HepG2 (cell line): Measurements from ENCODE around the gene ACOX3. TPM values are rescaled to one million over a fixed set of nuclear protein-coding genes. Genes with fewer than 3 reads are reported as not detected.

Source experiments
- ELF4 ChIP-seq: sonication (generic); formaldehyde crosslinking; IDR thresholded peaks from 2 replicates; pipeline ENCODE4 v1.5.0; 2020; ENCODE audit warnings: missing genetic modification reagents, mild to moderate bottlenecking, moderate library complexity, borderline replicate concordance
- FOXC1 ChIP-seq: sonication (generic); formaldehyde crosslinking; IDR thresholded peaks from 2 replicates; pipeline ENCODE4 v1.8.0; 2022; ENCODE audit warnings: mild to moderate bottlenecking, missing genetic modification reagents, borderline replicate concordance
- MBD4 ChIP-seq: IDR thresholded peaks from 2 replicates; pipeline ENCODE4 v1.6.1; 2012; ENCODE audit warnings: low read length, inconsistent platforms, borderline replicate concordance
- SOX13 ChIP-seq, 3 experiments: fragments of 450-650 bp in 1 of 3; sonication (generic) in 1 of 3; formaldehyde crosslinking in 1 of 3; IDR thresholded peaks in 2 of 3; conservative IDR thresholded peaks in 1 of 3; 2 replicates each; pipeline versions ENCODE4 v1.5.0 to v1.6.1; 2016 to 2020; ENCODE audit warnings: antibody characterized with exemption in 1 of 3, mild to moderate bottlenecking in 1 of 3, missing compliant biosample characterization in 1 of 3, missing genetic modification reagents in 1 of 3, moderate library complexity in 1 of 3
- SRF ChIP-seq: IDR thresholded peaks from 2 replicates; pipeline ENCODE4 v1.6.1; 2011; ENCODE audit warnings: mild to moderate bottlenecking, low read depth, low read length, moderate library complexity
- SSRP1 ChIP-seq: IDR thresholded peaks from 2 replicates; pipeline ENCODE4 v1.6.1; 2016; ENCODE audit warnings: control low read depth
- ZBTB20 ChIP-seq: sonication (generic); formaldehyde crosslinking; IDR thresholded peaks from 2 replicates; pipeline ENCODE4 v1.8.1; 2023; ENCODE audit warnings: missing genetic modification reagents, low read depth, mild to moderate bottlenecking, borderline replicate concordance
- ZBTB3 ChIP-seq: sonication (generic); formaldehyde crosslinking; IDR thresholded peaks from 2 replicates; pipeline ENCODE4 v1.4.0; 2020; ENCODE audit warnings: low read depth, mild to moderate bottlenecking, moderate library complexity, missing genetic modification reagents, borderline replicate concordance
- ZNF468 ChIP-seq: sonication (generic); formaldehyde crosslinking; IDR thresholded peaks from 2 replicates; pipeline ENCODE4 v1.8.0; 2022; ENCODE audit warnings: mild to moderate bottlenecking, moderate library complexity, missing genetic modification reagents
- ZNF605 ChIP-seq: sonication (generic); formaldehyde crosslinking; IDR thresholded peaks from 2 replicates; pipeline ENCODE4 v1.8.0; 2022; ENCODE audit warnings: mild to moderate bottlenecking, missing genetic modification reagents
- ZNF777 ChIP-seq: sonication (generic); formaldehyde crosslinking; IDR thresholded peaks from 2 replicates; pipeline ENCODE4 v1.4.0; 2020; ENCODE audit warnings: missing genetic modification reagents
- polyA plus RNA-seq, 8 experiments: library from polyadenylated mRNA; depleted of rRNA in 3 of 8; stranded (reverse) in 7 of 8; unstranded in 1 of 8; fragments of >200 nt; fragmentation: Illumina TruSeq in 4 of 8; extraction: Trizol in 4 of 8; gene quantifications; 2 replicates each; pipeline versions ENCODE4 v1.2.1 to v1.2.3, GENCODE V29; 2011 to 2016; ENCODE audit warnings: low read depth in 4 of 8, missing spikeins in 1 of 8, mixed read lengths in 1 of 8; ENCODE audit not compliant: insufficient read depth in 1 of 8
- total RNA-seq, 5 experiments: library from RNA; depleted of rRNA; stranded (reverse); fragments of >200 nt; fragmentation: Illumina TruSeq; extraction: Trizol; gene quantifications; 2 replicates each; pipeline ENCODE4 v1.2.3, GENCODE V29; 2016; ENCODE audit warnings: low read depth in 1 of 5
- TF ChIP-seq, protein P1 (sequence below): sonication (generic); formaldehyde crosslinking; IDR thresholded peaks from one replicate; pipeline ENCODE4 v1.5.1; 2020; ENCODE audit warnings: mild to moderate bottlenecking, missing genetic modification reagents; ENCODE audit errors: not compliant biosample characterization
- TF ChIP-seq, protein P2 (sequence below): sonication (generic); formaldehyde crosslinking; IDR thresholded peaks from 2 replicates; pipeline ENCODE4 v1.4.0; 2020; ENCODE audit warnings: missing genetic modification reagents; ENCODE audit errors: not compliant biosample characterization
- TF ChIP-seq, protein P3 (sequence below): sonication (generic); formaldehyde crosslinking; IDR thresholded peaks from 2 replicates; pipeline ENCODE4 v1.9.0; 2022; ENCODE audit warnings: missing genetic modification reagents, mild to moderate bottlenecking, borderline replicate concordance
- TF ChIP-seq, protein P4 (sequence below): sonication (generic); formaldehyde crosslinking; IDR thresholded peaks from 2 replicates; pipeline ENCODE4 v1.8.0; 2022; ENCODE audit warnings: low read depth, missing genetic modification reagents

The ACOX3 gene
- total and polyA plus RNA-seq, 2 of the 13 experiments (the other 11 are each of a cell fraction or from before 2014, with no cell fraction given): 4.2 to 17.8 TPM

DNA sequence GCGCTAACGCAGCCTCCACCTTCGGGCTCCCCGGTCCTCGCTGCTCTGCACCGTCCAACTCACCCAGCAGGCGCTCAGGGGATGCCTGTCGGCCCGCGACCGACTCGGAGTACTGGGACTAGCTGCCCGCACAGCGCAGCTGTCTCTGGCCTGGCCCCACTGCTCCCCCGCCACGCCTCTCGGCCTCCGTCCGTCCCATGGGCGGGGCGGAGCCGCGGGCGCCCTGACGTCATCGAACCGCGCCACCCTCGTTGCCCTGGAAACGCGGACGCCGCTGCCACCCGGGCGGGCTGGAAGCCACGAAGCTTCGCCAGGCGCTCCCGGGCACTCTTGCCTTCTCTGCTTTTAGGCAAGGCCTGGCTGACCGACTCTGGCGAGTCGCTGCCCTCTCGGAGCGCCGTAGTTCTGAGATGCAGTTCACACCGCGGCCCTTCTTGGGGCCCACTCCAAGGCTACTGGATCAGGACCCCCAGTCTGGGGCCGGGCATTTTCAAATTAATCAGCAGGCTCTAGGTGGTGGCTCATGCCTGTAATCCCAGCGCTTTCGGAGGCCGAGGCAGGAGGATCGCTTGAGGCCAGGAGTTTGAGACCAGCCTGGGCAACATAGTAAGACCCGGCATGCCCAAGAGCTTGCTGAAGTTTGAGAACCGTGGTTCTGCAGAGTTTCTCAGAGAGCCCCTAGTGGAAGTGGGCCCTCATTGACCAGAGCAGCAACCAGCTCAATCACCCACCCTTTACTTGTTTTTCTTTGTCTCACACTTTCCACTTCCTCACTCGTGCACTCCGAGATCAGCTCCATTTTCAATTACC, 12.0 kb downstream of the ACOX3 start (continued):
- TF ChIP-seq ZNF605 (CRISPR knock-in tag): peak; percentile 82
- no peak for TF ChIP-seq SOX13 (IDR thresholded peaks at IDR 0.05)
- no peak for TF ChIP-seq SOX13 (CRISPR knock-in tag; conservative IDR thresholded peaks at IDR 0.05 in 1 of 2, IDR thresholded peaks at IDR 0.05 in 1 of 2)
- TF ChIP-seq MBD4: no peak
- TF ChIP-seq, protein P1, sequence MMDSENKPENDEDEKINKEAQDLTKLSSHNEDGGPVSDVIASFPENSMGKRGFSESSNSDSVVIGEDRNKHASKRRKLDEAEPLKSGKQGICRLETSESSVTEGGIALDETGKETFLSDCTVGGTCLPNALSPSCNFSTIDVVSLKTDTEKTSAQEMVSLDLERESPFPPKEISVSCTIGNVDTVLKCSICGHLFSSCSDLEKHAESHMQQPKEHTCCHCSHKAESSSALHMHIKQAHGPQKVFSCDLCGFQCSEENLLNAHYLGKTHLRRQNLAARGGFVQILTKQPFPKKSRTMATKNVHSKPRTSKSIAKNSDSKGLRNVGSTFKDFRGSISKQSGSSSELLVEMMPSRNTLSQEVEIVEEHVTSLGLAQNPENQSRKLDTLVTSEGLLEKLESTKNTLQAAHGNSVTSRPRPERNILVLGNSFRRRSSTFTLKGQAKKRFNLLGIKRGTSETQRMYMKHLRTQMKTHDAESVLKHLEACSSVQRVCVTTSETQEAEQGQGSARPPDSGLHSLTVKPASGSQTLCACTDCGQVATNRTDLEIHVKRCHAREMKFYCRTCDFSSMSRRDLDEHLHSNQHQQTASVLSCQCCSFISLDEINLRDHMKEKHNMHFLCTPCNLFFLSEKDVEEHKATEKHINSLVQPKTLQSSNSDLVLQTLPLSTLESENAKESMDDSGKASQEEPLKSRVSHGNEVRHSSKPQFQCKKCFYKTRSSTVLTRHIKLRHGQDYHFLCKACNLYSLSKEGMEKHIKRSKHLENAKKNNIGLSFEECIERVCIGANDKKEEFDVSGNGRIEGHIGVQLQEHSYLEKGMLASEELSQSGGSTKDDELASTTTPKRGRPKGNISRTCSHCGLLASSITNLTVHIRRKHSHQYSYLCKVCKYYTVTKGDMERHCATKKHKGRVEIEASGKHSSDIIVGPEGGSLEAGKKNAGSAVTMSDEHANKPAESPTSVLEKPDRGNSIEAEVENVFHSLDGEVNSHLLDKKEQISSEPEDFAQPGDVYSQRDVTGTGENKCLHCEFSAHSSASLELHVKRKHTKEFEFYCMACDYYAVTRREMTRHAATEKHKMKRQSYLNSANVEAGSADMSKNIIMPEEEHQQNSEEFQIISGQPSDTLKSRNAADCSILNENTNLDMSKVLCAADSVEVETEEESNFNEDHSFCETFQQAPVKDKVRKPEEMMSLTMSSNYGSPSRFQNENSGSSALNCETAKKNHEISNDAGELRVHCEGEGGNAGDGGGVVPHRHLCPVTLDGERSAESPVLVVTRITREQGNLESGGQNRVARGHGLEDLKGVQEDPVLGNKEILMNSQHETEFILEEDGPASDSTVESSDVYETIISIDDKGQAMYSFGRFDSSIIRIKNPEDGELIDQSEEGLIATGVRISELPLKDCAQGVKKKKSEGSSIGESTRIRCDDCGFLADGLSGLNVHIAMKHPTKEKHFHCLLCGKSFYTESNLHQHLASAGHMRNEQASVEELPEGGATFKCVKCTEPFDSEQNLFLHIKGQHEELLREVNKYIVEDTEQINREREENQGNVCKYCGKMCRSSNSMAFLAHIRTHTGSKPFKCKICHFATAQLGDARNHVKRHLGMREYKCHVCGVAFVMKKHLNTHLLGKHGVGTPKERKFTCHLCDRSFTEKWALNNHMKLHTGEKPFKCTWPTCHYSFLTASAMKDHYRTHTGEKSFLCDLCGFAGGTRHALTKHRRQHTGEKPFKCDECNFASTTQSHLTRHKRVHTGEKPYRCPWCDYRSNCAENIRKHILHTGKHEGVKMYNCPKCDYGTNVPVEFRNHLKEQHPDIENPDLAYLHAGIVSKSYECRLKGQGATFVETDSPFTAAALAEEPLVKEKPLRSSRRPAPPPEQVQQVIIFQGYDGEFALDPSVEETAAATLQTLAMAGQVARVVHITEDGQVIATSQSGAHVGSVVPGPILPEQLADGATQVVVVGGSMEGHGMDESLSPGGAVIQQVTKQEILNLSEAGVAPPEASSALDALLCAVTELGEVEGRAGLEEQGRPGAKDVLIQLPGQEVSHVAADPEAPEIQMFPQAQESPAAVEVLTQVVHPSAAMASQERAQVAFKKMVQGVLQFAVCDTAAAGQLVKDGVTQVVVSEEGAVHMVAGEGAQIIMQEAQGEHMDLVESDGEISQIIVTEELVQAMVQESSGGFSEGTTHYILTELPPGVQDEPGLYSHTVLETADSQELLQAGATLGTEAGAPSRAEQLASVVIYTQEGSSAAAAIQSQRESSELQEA (CRISPR knock-in tag): no peak
- TF ChIP-seq SRF: 0 out of 2 replicates have a peak, but pooled peaks have one; percentile 33
- TF ChIP-seq, protein P2, sequence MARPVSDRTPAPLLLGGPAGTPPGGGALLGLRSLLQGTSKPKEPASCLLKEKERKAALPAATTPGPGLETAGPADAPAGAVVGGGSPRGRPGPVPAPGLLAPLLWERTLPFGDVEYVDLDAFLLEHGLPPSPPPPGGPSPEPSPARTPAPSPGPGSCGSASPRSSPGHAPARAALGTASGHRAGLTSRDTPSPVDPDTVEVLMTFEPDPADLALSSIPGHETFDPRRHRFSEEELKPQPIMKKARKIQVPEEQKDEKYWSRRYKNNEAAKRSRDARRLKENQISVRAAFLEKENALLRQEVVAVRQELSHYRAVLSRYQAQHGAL: no peak
- 0 out of 2 replicates have a peak, but pooled peaks have one; percentile 31 for TF ChIP-seq ZBTB20 (CRISPR knock-in tag)
- TF ChIP-seq, protein P3, sequence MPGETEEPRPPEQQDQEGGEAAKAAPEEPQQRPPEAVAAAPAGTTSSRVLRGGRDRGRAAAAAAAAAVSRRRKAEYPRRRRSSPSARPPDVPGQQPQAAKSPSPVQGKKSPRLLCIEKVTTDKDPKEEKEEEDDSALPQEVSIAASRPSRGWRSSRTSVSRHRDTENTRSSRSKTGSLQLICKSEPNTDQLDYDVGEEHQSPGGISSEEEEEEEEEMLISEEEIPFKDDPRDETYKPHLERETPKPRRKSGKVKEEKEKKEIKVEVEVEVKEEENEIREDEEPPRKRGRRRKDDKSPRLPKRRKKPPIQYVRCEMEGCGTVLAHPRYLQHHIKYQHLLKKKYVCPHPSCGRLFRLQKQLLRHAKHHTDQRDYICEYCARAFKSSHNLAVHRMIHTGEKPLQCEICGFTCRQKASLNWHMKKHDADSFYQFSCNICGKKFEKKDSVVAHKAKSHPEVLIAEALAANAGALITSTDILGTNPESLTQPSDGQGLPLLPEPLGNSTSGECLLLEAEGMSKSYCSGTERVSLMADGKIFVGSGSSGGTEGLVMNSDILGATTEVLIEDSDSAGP (CRISPR knock-in tag): peak; percentile 74; the same call in 1 of the 2 replicates
- TF ChIP-seq FOXC1 (CRISPR knock-in tag): no peak
- TF ChIP-seq, protein P4, sequence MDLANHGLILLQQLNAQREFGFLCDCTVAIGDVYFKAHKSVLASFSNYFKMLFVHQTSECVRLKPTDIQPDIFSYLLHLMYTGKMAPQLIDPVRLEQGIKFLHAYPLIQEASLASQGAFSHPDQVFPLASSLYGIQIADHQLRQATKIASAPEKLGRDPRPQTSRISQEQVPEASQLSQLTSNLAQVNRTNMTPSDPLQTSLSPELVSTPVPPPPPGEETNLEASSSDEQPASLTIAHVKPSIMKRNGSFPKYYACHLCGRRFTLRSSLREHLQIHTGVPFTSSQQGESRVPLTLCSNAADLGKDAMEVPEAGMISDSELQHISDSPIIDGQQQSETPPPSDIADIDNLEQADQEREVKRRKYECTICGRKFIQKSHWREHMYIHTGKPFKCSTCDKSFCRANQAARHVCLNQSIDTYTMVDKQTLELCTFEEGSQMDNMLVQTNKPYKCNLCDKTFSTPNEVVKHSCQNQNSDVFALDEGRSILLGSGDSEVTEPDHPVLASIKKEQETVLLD (CRISPR knock-in tag): no peak
- peak; percentile 82 for TF ChIP-seq ZNF777 (CRISPR knock-in tag)
- no peak for TF ChIP-seq ELF4 (CRISPR knock-in tag)
- TF ChIP-seq ZNF468 (CRISPR knock-in tag): peak; percentile 33; the same call in 1 of the 2 replicates
- no peak for TF ChIP-seq SSRP1 (CRISPR knock-in tag)
- TF ChIP-seq ZBTB3 (CRISPR knock-in tag): 0 out of 2 replicates have a peak, but pooled peaks have one; percentile 33
